Lower leg skin (tissue), 4 donors: ENCODE measurements around the gene ALDH7A1. TPM values are rescaled to one million over a fixed set of nuclear protein-coding genes. Genes with fewer than 3 reads are reported as not detected.

Experiments used
- DNase-seq, 2 donors: peaks; one replicate each; pipeline ENCODE4 v3.0.0-alpha.2; 2019; ENCODE audit warnings: low spot score in 2 of 2
- H3K4me3 ChIP-seq: fragments of 200-600 bp; sonication (generic); 2 replicates; pipeline ENCODE4 v1.5.1; 2017; ENCODE audit warnings: mild to moderate bottlenecking, low read depth; ENCODE audit not compliant: poor library complexity, severe bottlenecking
- POLR2A ChIP-seq, 2 donors: fragments of 450-650 bp; IDR thresholded peaks; one replicate each; pipeline ENCODE4 v1.6.1; 2016 to 2017; ENCODE audit warnings: antibody characterized with exemption in 2 of 2, mild to moderate bottlenecking in 1 of 2, moderate library complexity in 1 of 2
- WGBS, 2 donors: methylation state at CpG; one replicate each; pipeline ENCODE4 v1.1.5; 2018; 5-methylcytosine and 5-hydroxymethylcytosine counted together
- intact Hi-C: fragments of 100-400 bp; cut with DNase I; formaldehyde crosslinking; loops from one replicate; pipeline ENCODE4 v1.15.0; 2023; ENCODE audit warnings: low total_unique reads
- total RNA-seq, 4 donors: library from RNA; depleted of rRNA; stranded (reverse); fragments of >200 nt; gene quantifications; one replicate each; pipeline ENCODE4 v1.1.0, GENCODE V29; 2016
- TF ChIP-seq, protein P1 (sequence below), 3 donors: fragments of 450-650 bp; IDR thresholded peaks; one replicate each; pipeline ENCODE4 v1.5.1; 2016; ENCODE audit warnings: antibody characterized with exemption in 3 of 3, mild to moderate bottlenecking in 3 of 3, moderate library complexity in 2 of 3

ALDH7A1 gene
- total RNA-seq, 4 donors from 2014 or later, result 26.1 to 36.2 (median 31.4) TPM

DNA sequence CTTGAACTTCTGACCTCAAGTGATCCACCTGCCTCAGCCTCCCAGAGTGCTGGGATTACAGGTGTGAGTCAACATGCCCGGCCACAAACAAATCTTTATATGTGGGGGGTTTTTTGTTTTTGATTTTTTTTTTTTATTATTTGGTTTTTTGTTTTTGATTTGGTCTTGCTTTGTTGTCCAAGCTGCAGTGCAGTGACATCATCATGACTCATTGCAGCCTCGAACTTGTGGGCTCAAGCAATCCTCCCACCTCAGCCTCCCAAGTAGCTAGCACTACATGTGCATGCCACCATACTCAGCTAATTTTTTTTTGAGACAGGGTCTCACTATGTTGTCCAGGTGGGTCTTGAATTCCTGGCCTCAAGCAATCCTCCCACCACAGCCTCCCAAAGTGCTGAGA lies 42.4 kb downstream of the ALDH7A1 start:
- intact Hi-C loops, result no loop called here
- TF ChIP-seq, protein P1, sequence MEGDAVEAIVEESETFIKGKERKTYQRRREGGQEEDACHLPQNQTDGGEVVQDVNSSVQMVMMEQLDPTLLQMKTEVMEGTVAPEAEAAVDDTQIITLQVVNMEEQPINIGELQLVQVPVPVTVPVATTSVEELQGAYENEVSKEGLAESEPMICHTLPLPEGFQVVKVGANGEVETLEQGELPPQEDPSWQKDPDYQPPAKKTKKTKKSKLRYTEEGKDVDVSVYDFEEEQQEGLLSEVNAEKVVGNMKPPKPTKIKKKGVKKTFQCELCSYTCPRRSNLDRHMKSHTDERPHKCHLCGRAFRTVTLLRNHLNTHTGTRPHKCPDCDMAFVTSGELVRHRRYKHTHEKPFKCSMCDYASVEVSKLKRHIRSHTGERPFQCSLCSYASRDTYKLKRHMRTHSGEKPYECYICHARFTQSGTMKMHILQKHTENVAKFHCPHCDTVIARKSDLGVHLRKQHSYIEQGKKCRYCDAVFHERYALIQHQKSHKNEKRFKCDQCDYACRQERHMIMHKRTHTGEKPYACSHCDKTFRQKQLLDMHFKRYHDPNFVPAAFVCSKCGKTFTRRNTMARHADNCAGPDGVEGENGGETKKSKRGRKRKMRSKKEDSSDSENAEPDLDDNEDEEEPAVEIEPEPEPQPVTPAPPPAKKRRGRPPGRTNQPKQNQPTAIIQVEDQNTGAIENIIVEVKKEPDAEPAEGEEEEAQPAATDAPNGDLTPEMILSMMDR (IDR thresholded peaks at IDR 0.05), result no peak
- TF ChIP-seq POLR2A (IDR thresholded peaks at IDR 0.05), result no peak
- no peak overlapping the region for H3K4me3 ChIP-seq
- WGBS, 2 donors, result 94 to 95% methylated on average over 2 of the region's 2 CpGs
- no peak for DNase-seq

DNA sequence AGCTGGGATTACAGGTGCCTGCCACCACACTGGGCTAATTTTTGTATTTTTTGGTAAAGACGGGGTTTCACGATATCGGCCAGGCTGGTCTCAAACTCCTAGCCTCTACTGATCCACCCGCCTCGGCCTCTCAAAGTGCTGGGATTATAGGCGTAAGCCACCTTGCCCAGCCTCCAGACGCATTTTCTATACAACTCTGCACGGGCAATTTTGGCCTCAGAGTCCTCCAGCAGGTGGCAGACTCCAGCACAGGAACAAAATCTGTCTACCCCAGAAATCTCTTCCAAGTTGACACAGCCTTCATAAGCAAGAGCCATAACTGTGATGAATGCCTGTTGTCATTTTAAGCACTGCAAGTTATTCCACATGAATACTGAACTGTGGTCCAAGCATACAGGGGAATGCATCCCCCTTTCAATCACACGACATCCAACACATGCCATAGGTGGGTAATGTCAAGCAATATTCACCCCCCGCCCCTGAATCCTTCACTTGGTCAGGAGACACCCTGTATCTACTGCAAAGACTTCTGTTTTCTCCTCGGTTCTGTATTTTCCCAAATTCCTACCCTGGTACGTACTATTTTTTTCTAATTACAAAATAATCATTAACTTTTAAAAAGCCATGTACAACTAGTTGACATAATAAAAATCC lies 50.8 kb downstream of the ALDH7A1 start:
- intact Hi-C loops, result loop anchor here (10.0 kb wide), 1 partner anchor 61 kb away; the partner anchor contains the start of gene PHAX
- no peak for DNase-seq
- no peak overlapping the region for H3K4me3 ChIP-seq
- TF ChIP-seq POLR2A (IDR thresholded peaks at IDR 0.05), result no peak
- 71 to 76% methylated on average over 12 of the region's 12 CpGs for WGBS, 2 donors

DNA sequence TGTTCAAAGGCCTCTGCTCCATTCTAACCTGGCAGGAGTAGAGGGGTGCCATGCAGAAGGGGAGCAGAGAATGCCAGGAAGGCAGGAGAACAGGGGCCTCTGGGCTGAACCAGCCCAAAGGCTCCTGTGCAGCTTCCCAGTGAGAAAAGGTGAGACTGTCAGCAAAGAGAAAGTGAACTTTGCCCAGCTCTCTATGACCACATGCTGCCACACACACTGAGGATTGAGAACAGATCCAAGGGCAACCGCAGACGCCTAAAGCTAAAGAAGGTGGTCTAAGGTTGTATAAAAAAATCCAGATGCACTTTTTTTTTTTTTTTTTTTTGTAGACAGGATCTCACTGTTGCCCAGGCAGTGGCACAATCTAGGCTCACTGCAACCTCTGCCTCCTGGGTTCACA lies 51.4 kb downstream of the ALDH7A1 start:
- WGBS, 2 donors, result 94 to 100% methylated on average over 2 of the region's 2 CpGs
- no peak for DNase-seq
- intact Hi-C loops, result loop anchor here (10.0 kb wide), 1 partner anchor 61 kb away; the partner anchor contains the start of gene PHAX
- no peak for TF ChIP-seq POLR2A (IDR thresholded peaks at IDR 0.05)
- TF ChIP-seq, protein P1 (IDR thresholded peaks at IDR 0.05), result no peak
- H3K4me3 ChIP-seq, result no peak overlapping the region

DNA sequence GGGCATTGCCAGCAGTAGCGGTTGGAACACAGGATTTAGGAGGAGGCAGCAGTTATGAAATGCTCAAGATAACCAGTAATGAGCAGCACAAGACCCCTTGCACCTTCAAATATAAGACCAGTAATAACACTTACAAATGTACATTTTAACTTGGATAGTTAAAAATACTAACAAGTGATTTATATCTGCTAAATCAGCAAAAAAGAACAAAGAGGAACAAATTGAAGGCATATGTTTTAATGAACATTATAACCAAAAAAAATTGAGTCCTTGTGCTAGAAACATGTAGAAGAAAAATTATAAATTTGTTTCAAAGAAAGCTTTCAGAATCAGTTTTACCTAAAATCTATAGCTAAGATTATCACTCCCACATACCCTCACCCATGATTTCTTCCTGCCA lies 52.0 kb downstream of the ALDH7A1 start:
- WGBS, 2 donors, result 78 to 100% methylated on average over 1 of the region's 1 CpG
- TF ChIP-seq POLR2A (IDR thresholded peaks at IDR 0.05), result no peak
- TF ChIP-seq, protein P1 (IDR thresholded peaks at IDR 0.05), result no peak
- intact Hi-C loops, result loop anchor here (10.0 kb wide), 1 partner anchor 62 kb away; the partner anchor contains the start of gene PHAX

DNA sequence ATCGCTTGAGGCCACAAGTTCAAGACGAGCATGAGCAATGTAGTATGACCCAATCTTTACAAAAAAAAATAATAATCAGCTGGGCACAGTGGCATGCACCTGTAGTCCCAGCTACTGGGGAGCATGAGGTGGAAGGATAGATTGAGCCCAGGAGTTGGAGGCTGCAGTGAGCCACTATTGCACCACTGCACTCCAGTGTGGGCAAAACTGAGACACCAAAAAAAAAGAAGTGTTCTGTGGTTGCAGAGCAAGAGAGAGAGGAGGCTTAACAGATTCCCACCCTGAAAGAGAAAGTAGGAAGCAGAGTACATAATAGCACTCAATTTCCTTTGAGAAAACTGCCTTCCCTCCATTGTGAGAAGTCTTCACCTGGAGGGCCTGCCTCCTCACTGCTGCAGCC lies 52.6 kb downstream of the ALDH7A1 start:
- no peak for DNase-seq
- 57 to 76% methylated on average over 2 of the region's 2 CpGs for WGBS, 2 donors
- TF ChIP-seq, protein P1 (IDR thresholded peaks at IDR 0.05), result no peak
- TF ChIP-seq POLR2A (IDR thresholded peaks at IDR 0.05), result no peak
- intact Hi-C loops, result loop anchor here (10.0 kb wide), 1 partner anchor 62 kb away; the partner anchor contains the start of gene PHAX
- no peak overlapping the region for H3K4me3 ChIP-seq

More for the DNA sequence above, 52.0 kb downstream of the ALDH7A1 start:
- no peak overlapping the region for H3K4me3 ChIP-seq
- DNase-seq, result no peak

DNA sequence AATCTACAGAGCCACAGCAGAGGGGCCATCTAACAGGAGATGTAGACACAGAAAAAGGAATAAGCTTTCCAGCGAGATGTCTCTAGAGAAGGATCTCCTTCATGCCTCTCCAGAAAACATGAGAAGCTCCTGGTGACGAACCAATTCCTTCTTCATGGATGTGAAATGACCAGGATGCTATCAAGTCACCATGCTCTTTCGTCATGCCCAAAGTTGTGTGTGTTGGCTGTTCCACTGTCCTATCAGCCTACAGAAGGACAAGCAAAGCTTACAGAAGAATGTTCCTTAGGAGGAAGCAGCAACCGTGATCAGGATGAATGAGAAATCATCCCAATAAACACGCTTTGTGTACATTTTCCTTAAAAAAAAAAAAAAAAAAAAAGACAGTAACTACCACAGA lies 54.4 kb downstream of the ALDH7A1 start:
- intact Hi-C loops, result loop anchor here (10.0 kb wide), 1 partner anchor 64 kb away; the partner anchor contains the start of gene PHAX
- no peak for DNase-seq
- WGBS, 2 donors, result 72 to 73% methylated on average over 5 of the region's 5 CpGs
- TF ChIP-seq, protein P1 (IDR thresholded peaks at IDR 0.05), result no peak
- no peak for TF ChIP-seq POLR2A (IDR thresholded peaks at IDR 0.05)
- no peak overlapping the region for H3K4me3 ChIP-seq
